ENCODE measurements around the gene CARMIL1.

GRCh38 chr6:25473447-25473846 is 194.3 kb downstream of the CARMIL1 start:
- TF ChIP-seq CTCF (IDR thresholded peaks at IDR 0.05): no peak
- no peak for TF ChIP-seq POLR2AphosphoS5 (IDR thresholded peaks at IDR 0.05)

All from breast epithelium (tissue), 3 donors.